Stimulated activated CD8-positive, alpha-beta memory T cell treated with anti-CD3 and anti-CD28 coated beads, Interleukin-12 subunit alpha, Interleukin-12 subunit beta, amount 100 ng/mL, for 24 hours (primary cell): ENCODE measurements around the gene ANKRD13D.

ENCODE experiments used
- DNase-seq: peaks from one replicate; pipeline ENCODE4 v3.0.0-alpha.2; 2020; ENCODE audit errors: extremely low read depth

Gene ANKRD13D

GRCh38 chr11:67261946-67262681 lies 27.0 kb upstream of the ANKRD13D start:
- DNase-seq: no peak

GRCh38 chr11:67262731-67263675 lies 26.1 kb upstream of the ANKRD13D start:
- DNase-seq: no peak

- DNase-seq: no peak
These were observed 24.8 kb upstream of the ANKRD13D start for GRCh38 chr11:67264260-67264659.

- no peak for DNase-seq
These were observed 24.0 kb upstream of the ANKRD13D start for GRCh38 chr11:67264877-67265632.

- no peak for DNase-seq
These were observed 23.3 kb upstream of the ANKRD13D start for GRCh38 chr11:67265633-67266448.

- DNase-seq: no peak
These were observed 22.5 kb upstream of the ANKRD13D start, which contains the start of gene GRK2 for GRCh38 chr11:67266449-67267187. Gene GRK2, plus strand, starts transcription at chr11:67266473. Its CDS starts 227 bp downstream, at chr11:67266700.

GRCh38 chr11:67267188-67268080 lies 21.7 kb upstream of the ANKRD13D start:
- no peak for DNase-seq

GRCh38 chr11:67268081-67268961 lies 20.8 kb upstream of the ANKRD13D start:
- DNase-seq: no peak

GRCh38 chr11:67268962-67269268 lies 20.2 kb upstream of the ANKRD13D start:
- no peak for DNase-seq

GRCh38 chr11:67269401-67270255 lies 19.5 kb upstream of the ANKRD13D start:
- no peak for DNase-seq

GRCh38 chr11:67270256-67271204 lies 18.6 kb upstream of the ANKRD13D start:
- DNase-seq: no peak

GRCh38 chr11:67271205-67271540 lies 17.9 kb upstream of the ANKRD13D start:
- DNase-seq: no peak

- no peak for DNase-seq
These were observed 17.4 kb upstream of the ANKRD13D start for GRCh38 chr11:67271541-67272284.

GRCh38 chr11:67272327-67273259 lies 16.5 kb upstream of the ANKRD13D start:
- no peak for DNase-seq
